Kidney glomerular epithelial cell (primary cell): ENCODE results near the gene NRXN3.

Experiments used
- DNase-seq: peaks from one replicate; lab custom pipeline; 2025; lab: John Stamatoyannopoulos, UW

The NRXN3 gene

DNA sequence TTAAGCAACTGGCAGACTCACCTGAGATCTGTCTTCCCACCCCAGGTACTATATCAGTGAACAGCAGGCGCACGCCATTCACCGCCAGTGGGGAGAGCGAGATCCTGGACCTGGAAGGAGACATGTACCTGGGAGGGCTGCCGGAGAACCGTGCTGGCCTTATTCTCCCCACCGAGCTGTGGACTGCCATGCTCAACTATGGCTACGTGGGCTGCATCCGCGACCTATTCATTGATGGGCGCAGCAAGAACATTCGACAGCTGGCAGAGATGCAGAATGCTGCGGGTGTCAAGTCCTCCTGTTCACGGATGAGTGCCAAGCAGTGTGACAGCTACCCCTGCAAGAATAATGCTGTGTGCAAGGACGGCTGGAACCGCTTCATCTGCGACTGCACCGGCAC, 544.5 kb downstream of the NRXN3 start:
- no peak for DNase-seq

DNA sequence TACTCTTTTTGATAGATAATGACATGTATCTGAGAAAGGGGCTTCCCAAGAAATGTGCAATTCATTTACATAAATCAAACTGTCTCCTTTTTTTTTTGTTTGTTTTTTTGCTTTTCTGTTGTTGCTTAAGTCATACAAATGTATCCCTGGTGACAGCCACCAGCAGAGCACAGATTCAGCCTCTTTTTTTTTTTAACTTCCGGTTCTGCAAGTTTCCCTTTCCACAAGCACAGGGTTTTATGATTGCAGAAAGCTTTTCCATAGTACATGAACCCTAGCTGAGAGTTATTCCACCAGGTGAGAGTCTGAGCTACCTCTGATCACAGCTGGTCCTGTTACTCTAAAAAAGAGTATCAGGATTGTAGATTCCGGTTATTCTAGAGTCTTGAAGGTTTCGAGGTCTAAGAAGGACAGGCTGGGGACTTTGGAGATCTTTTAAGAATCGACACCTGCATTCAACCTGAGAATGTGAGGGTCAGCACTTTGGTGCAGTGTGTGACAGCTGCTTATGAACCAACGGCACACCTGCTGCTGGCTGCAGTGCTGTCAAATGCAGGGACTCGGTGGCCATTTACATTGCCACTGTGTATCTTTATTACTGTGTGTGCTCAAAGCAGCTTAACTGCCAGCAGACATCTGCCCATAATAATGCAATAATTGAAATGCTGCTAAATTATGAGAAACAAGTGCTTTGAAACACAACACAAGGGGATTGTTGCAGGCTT, 551.7 kb downstream of the NRXN3 start:
- DNase-seq = no peak

GRCh38 chr14:78725086-78725485, 554.9 kb downstream of the NRXN3 start:
- no peak for DNase-seq

- no peak for DNase-seq
Observed at GRCh38 chr14:78737116-78737515, 566.9 kb downstream of the NRXN3 start.

- DNase-seq = no peak
Observed at GRCh38 chr14:78737601-78738000, 567.4 kb downstream of the NRXN3 start.

GRCh38 chr14:78746086-78746595, 576.0 kb downstream of the NRXN3 start:
- no peak for DNase-seq

DNA sequence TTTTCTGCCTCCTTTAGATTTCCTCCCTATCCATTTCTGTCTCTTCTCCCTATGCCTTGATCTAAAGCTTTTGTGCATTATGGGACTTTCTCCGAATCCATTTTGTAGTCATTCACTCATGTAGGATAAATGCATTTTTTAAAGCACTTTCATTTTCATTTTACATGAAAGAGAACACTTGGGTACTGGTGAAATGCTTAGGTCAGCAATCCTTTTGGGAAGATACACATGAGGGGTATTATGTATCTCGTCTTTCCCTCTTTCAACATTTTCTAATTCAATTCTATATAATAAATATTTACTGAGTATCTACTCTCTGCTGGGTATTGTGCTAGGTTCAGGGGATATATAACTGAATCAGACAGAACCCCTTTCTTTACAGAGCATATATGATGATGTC, 577.6 kb downstream of the NRXN3 start:
- no peak for DNase-seq

- no peak for DNase-seq
Observed at GRCh38 chr14:78752518-78753188, 582.5 kb downstream of the NRXN3 start.

DNA sequence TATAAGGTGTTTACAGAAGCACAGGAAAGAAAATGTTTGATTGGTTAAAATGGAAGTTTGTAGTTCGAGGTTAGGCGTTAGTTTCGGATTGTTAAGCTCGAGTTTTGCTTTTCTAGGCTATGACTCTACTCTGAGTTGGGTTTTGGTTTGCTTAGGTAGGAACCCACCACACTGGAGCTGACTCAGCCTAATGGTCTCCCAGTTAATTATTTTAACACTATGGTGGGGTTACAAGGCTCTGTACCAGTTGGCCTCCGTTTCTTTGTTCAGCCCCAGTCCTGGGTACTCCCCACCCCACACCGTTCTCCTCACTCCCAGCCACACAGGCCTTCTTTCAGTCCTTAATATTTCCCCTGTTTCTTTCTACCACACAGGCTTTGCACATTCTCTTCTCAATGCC, 583.9 kb downstream of the NRXN3 start:
- DNase-seq = no peak

GRCh38 chr14:78758333-78758732, 588.2 kb downstream of the NRXN3 start:
- peak; percentile 34 for DNase-seq

- DNase-seq = no peak
Observed at GRCh38 chr14:78762331-78762730, 592.2 kb downstream of the NRXN3 start.

GRCh38 chr14:78763746-78764145, 593.6 kb downstream of the NRXN3 start:
- DNase-seq = no peak

- DNase-seq = peak; percentile 79
Observed at GRCh38 chr14:78764240-78764639, 594.1 kb downstream of the NRXN3 start.

GRCh38 chr14:78764645-78765044, 594.5 kb downstream of the NRXN3 start:
- peak; percentile 79 for DNase-seq

- no peak for DNase-seq
Observed at GRCh38 chr14:78767436-78767835, 597.3 kb downstream of the NRXN3 start.

- DNase-seq = no peak
Observed at GRCh38 chr14:78782551-78782950, 612.4 kb downstream of the NRXN3 start.

DNA sequence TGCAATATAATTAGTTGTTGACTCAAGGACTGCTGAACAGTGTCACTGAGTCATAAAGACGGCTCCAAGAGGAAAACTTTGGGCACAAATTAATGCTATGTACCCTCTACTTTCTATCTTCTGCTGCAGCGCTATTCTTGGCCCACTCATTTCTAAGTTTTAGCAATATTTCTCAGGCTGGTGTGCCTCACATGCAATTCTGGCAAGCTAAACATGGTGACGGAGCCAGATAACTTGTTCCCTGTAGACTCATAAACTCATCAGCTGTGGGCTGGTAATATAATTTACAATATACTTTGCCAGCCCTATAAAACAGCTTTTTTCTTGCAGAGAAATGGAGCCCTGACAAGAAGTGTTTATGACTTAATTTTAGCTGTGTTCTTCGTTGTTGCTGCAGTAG, 615.1 kb downstream of the NRXN3 start:
- DNase-seq = no peak

GRCh38 chr14:78788467-78789360, 618.5 kb downstream of the NRXN3 start:
- no peak for DNase-seq

DNA sequence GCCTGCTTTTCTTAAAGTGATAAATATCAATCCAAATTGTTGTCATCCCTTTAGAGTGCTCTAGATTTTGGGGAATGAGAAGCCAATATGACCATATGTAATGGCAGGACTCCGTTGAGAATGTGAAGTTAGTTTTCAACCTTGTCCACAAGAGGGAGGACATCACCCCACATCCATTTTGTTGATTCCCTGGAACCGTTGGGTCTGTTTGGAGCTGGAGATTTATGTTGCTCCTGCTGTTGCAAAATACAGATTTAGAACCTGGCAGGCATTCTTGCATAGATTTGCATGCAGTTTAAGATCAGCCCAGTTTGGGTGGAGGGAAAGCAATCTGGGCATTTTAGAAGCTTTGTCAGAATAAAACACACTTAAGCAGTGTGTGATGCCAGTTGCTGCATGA, 620.1 kb downstream of the NRXN3 start:
- no peak for DNase-seq

DNA sequence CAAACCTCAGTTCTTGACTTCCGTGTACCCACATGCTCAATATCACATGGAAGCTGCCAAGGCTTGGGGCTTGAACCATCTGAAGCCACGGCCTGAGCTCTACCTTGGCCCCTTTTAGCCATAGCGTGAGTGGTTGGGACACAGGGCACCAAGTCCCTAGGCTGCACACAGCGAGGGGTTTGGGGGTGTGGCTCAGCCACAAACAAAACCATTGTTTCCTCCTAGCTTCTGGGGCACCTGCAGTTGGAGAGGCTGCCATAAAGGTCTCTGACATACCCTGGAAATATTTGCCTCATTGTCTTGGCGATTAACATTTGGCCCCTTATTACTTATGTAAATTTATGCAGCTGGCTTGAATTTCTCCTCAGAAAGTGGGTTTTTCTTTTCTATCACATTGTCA, 628.6 kb downstream of the NRXN3 start:
- no peak for DNase-seq

GRCh38 chr14:78805570-78805969, 635.4 kb downstream of the NRXN3 start:
- DNase-seq = no peak

GRCh38 chr14:78823035-78823434, 652.9 kb downstream of the NRXN3 start:
- DNase-seq = no peak

- no peak for DNase-seq
Observed at GRCh38 chr14:78823516-78823915, 653.3 kb downstream of the NRXN3 start.
